Heart right ventricle (tissue), 16 donors: ENCODE data around the gene AMN. TPM values are rescaled to one million over a fixed set of nuclear protein-coding genes. Genes with fewer than 3 reads are reported as not detected.

Experiments
- ATAC-seq, 8 donors: fragments of 200-7000 bp; cut with Tn5 transposase; one replicate each; pipeline ENCODE4 v1.9.1; 2020; ENCODE audit warnings: mild to moderate bottlenecking in 8 of 8, moderate library complexity in 8 of 8, moderate number of reproducible peaks in 1 of 8
- DNase-seq, 2 donors: peaks; one replicate each; pipeline ENCODE4 v3.0.0-alpha.2; 2020
- H3K27ac ChIP-seq, 10 donors: fragments of 200-600 bp; sonication (generic) in 2 of 10; one replicate each; pipeline versions ENCODE4 v1.5.0 to v1.8.0; 2020 to 2022; ENCODE audit warnings: mild to moderate bottlenecking in 3 of 10
- H3K27me3 ChIP-seq, 7 donors: fragments of 200-600 bp; one replicate each; pipeline ENCODE4 v1.8.0; 2021 to 2022; ENCODE audit warnings: mild to moderate bottlenecking in 2 of 7
- H3K36me3 ChIP-seq, 9 donors: fragments of 200-600 bp; sonication (generic) in 1 of 9; one replicate each; pipeline versions ENCODE4 v1.5.0 to v1.8.0; 2020 to 2022; ENCODE audit warnings: mild to moderate bottlenecking in 2 of 9
- H3K4me1 ChIP-seq, 9 donors: fragments of 200-600 bp; sonication (generic) in 1 of 9; one replicate each; pipeline versions ENCODE4 v1.5.0 to v1.8.0; 2020 to 2022; ENCODE audit warnings: mild to moderate bottlenecking in 4 of 9
- H3K4me3 ChIP-seq, 10 donors: fragments of 200-600 bp; sonication (generic) in 2 of 10; one replicate each; pipeline versions ENCODE4 v1.5.0 to v1.8.0; 2020 to 2022; ENCODE audit warnings: mild to moderate bottlenecking in 7 of 10, moderate library complexity in 2 of 10
- H3K9me3 ChIP-seq, 11 donors: fragments of 200-600 bp in 10 of 11; sonication (generic) in 2 of 11; one replicate each; pipeline versions ENCODE4 v1.5.0 to v1.8.0; 2013 to 2022; ENCODE audit warnings: mild to moderate bottlenecking in 2 of 11, control low read depth in 1 of 11, moderate library complexity in 1 of 11
- CTCF ChIP-seq, 9 donors: fragments of 200-600 bp; sonication (generic) in 2 of 9; IDR thresholded peaks; one replicate each; pipeline versions ENCODE4 v1.5.0 to v1.8.0; 2021 to 2022; ENCODE audit warnings: antibody characterized with exemption in 9 of 9, mild to moderate bottlenecking in 5 of 9, moderate library complexity in 1 of 9
- WGBS, 2 donors: extraction: QIAGEN DNeasy Blood & Tissue Kit; methylation state at CpG; one replicate each; pipeline ENCODE4 v1.1.7; 2013; ENCODE audit warnings: inconsistent platforms in 1 of 2; 5-methylcytosine and 5-hydroxymethylcytosine counted together
- intact Hi-C, 10 donors: fragments of 100-400 bp; cut with DNase I; formaldehyde crosslinking; loops; one replicate each; pipeline versions ENCODE4 v1.11.1 to v1.14.2; 2022
- polyA plus RNA-seq, 2 donors: library from polyadenylated mRNA; stranded (reverse); fragments of 200-250 nt; gene quantifications; one replicate each; pipeline ENCODE4 v1.2.3, GENCODE V29; 2013
- total RNA-seq, 10 donors: library from RNA; stranded (reverse); fragmentation: NEBNext Ultra II Directional in 3 of 10; extraction: Animal tissue kit (Norgen Biotek cat#: 25700) in 3 of 10; gene quantifications; one replicate each; pipeline versions ENCODE4 v1.2.1 to v1.2.4, GENCODE V29; 2021 to 2023
- donor health status: Arrhythmogenic right ventricular cardiomyopathy.
- donor health status: ischemic (EF 13 %, LVEDD 7.1; RV severe dilation, severe dysfunction).
- donor health status: healthy with polysubstance abuse.
- donor health status: DM: no; HTN: yes; CAD: no.
- donor health status: DM: no; HTN: no; CAD: no.
- donor health status: ischemic (EF 25% LVEDD 6.9; RV normal size, moderate dysfunction).
- donor health status: ischemic (EF 25% LVEDD 5.7; RV mildly dilated, moderate dysfunction).
- donor health status: healthy.
- donor health status: DM: yes; HTN: yes; CAD: no.
- donor health status: Ischemic cardiomyopathy.
- donor health status: ischemic (EF 35%, LVEDD 5.7; RV mildly dilated, moderate dysfunction).
- donor health status: nonischemic (EF 11% LVEDD 7.7; RV severe dilation, severe dysfunction).
- donor health status: DM: yes; HTN: yes; CAD: no.
- donor health status: PGD.
- donor health status: ischemic (EF 29% LVEDD 5.4; RV normal size, mild dysfunction).
- donor health status: nonischemic (EF 23%, LVEDD 6.1; RV moderate dilation, normal function).

Gene AMN
- total and polyA plus RNA-seq, 12 donors, result 0.15 to 0.40 (median 0.17) TPM; not detected in 9

DNA sequence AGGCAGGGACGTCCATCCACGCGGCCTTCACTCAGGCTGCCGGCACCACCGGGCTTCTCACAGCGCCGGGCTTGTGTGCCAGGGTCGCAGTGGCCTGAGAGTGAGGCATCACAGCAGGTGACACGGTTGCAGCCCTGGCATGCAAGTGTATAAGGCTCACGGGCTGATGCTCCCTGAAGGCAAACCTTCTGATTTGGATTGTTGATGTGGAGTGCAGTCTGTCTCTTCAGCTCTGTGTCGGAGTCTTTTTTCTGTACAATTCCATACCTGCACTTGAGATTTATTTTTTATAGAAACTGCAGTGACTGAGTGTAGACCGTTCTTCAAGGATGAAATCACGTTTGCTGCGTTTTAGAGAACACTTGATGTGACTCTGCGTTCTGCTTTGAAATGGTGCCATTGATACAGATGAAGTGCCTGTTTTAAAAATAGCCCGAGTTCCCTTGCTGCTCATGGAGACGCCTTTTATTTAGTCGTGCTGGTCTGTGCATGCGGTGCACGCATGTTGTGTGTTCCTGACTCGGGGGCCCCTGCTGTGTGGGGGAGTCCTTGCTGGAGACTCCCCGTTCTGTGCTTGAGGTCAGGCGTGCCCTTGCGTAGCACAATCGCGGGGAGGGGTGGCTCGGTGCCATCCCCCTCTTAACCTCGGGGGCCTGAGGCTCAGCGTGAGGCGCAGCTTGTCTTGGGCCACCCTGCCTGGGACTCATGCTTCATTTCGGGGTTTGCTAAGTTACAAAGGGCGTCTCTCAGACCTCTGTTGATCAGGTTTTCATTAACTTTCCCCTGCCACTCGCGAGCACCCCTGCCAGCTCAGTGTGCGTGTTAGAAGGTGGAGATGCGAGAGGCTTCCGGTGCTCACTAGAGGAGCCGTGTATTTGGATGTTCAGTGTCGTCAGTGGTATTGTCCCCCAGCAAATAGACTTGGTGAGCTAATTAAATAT is 21.6 kb upstream of the AMN start:
- no peaks in the 10 kb centered on the region for H3K27me3 ChIP-seq
- 57 to 75% methylated on average over 39 of the region's 39 CpGs for WGBS, 2 donors
- ATAC-seq, result peak in 6 of 8 donors; percentile 29 to 75 (median 60)
- DNase-seq, result no peak
- H3K36me3 ChIP-seq, result peaks cover 0 to 91% (median 4%) of the 10 kb centered on the region in 9 donors
- no peaks in the 10 kb centered on the region for H3K9me3 ChIP-seq
- peak overlapping the region in 5 of 10 donors; percentile 5 to 28 (median 20) for H3K4me3 ChIP-seq
- H3K4me1 ChIP-seq, result peaks cover 0 to 12% (median 0%) of the 10 kb centered on the region in 9 donors
- peak overlapping the region in 2 of 10 donors; percentile 15 to 27 for H3K27ac ChIP-seq
- intact Hi-C loops, result no loop called here
- no peak for TF ChIP-seq CTCF (IDR thresholded peaks at IDR 0.05)

GRCh38 chr14:102901633-102902032 is 20.8 kb upstream of the AMN start:
- ATAC-seq (no peak), DNase-seq (no peak)
- Histone ChIP-seq H3K36me3 (peaks cover 0 to 91% (median 4%) of the 10 kb centered on the region in 9 donors), H3K27me3 (no peaks in the 10 kb centered on the region), H3K4me3 (no peak overlapping the region), H3K4me1 (peaks cover 0 to 12% (median 0%) of the 10 kb centered on the region in 9 donors), H3K9me3 (no peaks in the 10 kb centered on the region), H3K27ac (no peak overlapping the region)
- intact Hi-C loops, result no loop called here
- 54 to 80% methylated on average over 4 of the region's 4 CpGs for WGBS, 2 donors
- no peak for TF ChIP-seq CTCF (IDR thresholded peaks at IDR 0.05)

- H3K27me3 ChIP-seq, result no peaks in the 10 kb centered on the region
- H3K9me3 ChIP-seq, result no peaks in the 10 kb centered on the region
- DNase-seq (no peak), ATAC-seq (no peak)
- H3K4me3 ChIP-seq, result no peak overlapping the region
- no peak for TF ChIP-seq CTCF (IDR thresholded peaks at IDR 0.05)
- H3K4me1 ChIP-seq, result peaks cover 0 to 12% (median 0%) of the 10 kb centered on the region in 9 donors
- 90 to 92% methylated on average over 7 of the region's 7 CpGs for WGBS, 2 donors
- no peak overlapping the region for H3K27ac ChIP-seq
- intact Hi-C loops, result no loop called here
- H3K36me3 ChIP-seq, result peaks cover 0 to 91% (median 4%) of the 10 kb centered on the region in 9 donors
These were observed 20.4 kb upstream of the AMN start for GRCh38 chr14:102902086-102902485.

- intact Hi-C loops, result no loop called here
- 91 to 92% methylated on average over 12 of the region's 12 CpGs for WGBS, 2 donors
- H3K27ac ChIP-seq, result no peak overlapping the region
- no peaks in the 10 kb centered on the region for H3K27me3 ChIP-seq
- DNase-seq (no peak), ATAC-seq (no peak)
- H3K4me3 ChIP-seq, result no peak overlapping the region
- TF ChIP-seq CTCF (IDR thresholded peaks at IDR 0.05), result no peak
- peaks cover 0 to 90% (median 4%) of the 10 kb centered on the region in 9 donors for H3K36me3 ChIP-seq
- H3K9me3 ChIP-seq, result no peaks in the 10 kb centered on the region
- H3K4me1 ChIP-seq, result peaks cover 0 to 12% (median 0%) of the 10 kb centered on the region in 9 donors
These were observed 19.8 kb upstream of the AMN start for GRCh38 chr14:102902523-102903247.
